ENCODE data around the gene ATP8A2. TPM values are rescaled to one million over a fixed set of nuclear protein-coding genes. Genes with fewer than 3 reads are reported as not detected.
A peak's percentile ranks its signal among the peaks of the same experiment; 100 is the strongest.
"Not testable (repeated sequence)": the region's sequence is repeated elsewhere in the genome, so short reads cannot be mapped to it uniquely, and the experiment has no call there.

Gene ATP8A2
- total RNA-seq, 1 experiment from 2014 or later = not detected

- in situ Hi-C loops (cut with HindIII; ENCODE audit: low sequenced_read_pairs) = no loop called here
- no peak for DNase-seq (ENCODE audit: low spot score)
Measured at GRCh38 chr13:25507841-25508240, 136.1 kb downstream of the ATP8A2 start.

DNA sequence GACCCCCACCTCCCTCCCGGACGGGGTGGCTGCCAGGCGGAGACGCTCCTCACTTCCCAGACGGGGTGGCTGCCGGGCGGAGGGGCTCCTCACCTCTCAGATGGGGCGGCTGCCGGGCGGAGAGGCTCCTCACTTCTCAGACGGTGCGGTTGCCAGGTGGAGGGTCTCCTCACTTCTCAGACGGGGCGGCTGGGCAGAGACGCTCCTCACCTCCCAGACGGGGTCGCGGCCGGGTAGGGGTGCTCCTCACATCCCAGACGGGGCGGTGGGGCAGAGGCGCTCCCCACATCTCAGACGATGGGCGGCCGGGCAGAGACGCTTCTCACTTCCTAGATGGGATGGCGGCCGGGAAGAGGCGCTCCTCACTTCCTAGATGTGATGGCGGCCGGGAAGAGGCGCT lies 141.3 kb downstream of the ATP8A2 start:
- in situ Hi-C loops (cut with HindIII; ENCODE audit: low sequenced_read_pairs); DNase-seq (ENCODE audit: low spot score): not testable (repeated sequence)

GRCh38 chr13:25518441-25518840 lies 146.7 kb downstream of the ATP8A2 start:
- DNase-seq (ENCODE audit: low spot score) = no peak
- in situ Hi-C loops (cut with HindIII; ENCODE audit: low sequenced_read_pairs) = no loop called here

GRCh38 chr13:25525884-25526283 lies 154.1 kb downstream of the ATP8A2 start:
- DNase-seq (ENCODE audit: low spot score) = no peak
- in situ Hi-C loops (cut with HindIII; ENCODE audit: low sequenced_read_pairs) = no loop called here

- peak; percentile 83 for DNase-seq (ENCODE audit: low spot score)
- in situ Hi-C loops (cut with HindIII; ENCODE audit: low sequenced_read_pairs) = no loop called here
Measured at GRCh38 chr13:25528266-25528665, 156.5 kb downstream of the ATP8A2 start.

DNA sequence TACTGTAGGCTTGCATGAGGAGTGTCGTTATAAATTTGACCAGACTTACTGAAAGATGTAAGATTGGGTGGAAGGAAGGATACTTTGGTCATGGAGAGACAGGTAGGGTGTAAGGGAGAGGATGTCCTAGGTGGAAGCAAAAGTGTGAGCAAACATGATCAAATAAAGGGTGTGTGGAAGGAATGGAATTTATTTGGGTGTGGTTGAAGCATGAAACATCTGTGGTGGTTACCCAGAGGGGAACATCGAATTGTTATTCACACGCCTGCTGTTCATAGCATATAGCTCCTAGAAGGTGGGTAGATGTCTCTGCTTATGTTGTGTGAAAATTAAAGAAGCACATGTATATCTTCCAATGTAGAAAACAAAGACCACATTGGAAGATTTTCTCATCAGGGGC lies 157.7 kb downstream of the ATP8A2 start:
- no peak for DNase-seq (ENCODE audit: low spot score)
- in situ Hi-C loops (cut with HindIII; ENCODE audit: low sequenced_read_pairs) = no loop called here

DNA sequence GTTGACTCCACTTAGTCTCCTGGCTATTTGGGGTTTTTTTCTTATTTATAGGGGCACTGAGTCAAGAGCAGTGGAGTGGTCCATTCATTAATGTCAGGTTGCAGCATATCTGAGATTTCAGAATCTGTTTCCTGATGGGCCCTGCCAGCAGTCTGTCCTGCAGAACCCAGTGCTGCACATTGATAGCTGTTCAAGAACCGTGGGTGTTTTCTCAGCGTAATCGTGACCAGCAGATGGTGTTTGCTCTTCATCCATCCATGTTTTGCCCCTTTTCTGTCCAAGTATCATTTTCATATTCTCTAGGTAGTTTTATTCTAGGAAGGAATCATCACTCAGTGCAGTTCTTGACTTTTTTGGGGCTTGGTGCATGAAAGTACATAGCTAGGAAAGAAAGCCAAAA lies 166.5 kb downstream of the ATP8A2 start:
- in situ Hi-C loops (cut with HindIII; ENCODE audit: low sequenced_read_pairs) = no loop called here
- DNase-seq (ENCODE audit: low spot score) = peak; percentile 64

DNA sequence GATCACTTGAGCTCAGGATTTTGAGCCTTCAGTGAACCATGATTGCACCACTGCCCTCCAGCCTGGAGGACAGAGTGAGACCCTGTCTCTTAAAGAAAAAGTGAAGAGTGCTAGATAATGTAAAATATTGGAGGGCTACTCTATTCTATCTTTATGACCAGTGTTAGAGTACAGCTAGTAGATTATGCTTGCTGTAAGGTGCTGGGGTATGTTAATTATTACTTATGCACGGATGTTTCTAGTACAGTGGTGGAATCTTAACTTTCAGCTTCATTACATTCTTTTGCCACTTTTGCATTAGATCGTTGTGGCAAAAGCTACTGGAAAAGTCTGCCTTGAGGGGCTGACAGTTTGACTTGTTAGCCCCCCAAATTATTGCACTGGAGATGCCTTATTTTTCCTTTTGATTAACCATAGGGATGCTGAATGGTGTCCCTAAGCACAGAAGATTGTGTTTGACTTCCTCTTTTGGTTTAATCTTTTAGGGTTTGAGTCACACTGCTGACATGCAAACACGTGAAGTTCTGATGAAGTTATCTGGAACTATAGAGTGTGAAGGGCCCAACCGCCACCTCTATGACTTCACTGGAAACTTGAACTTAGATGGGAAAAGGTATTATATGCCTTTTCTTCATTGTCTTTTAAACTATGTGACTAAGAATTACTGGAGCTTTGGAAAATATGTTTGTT lies 169.8 kb downstream of the ATP8A2 start:
- in situ Hi-C loops (cut with HindIII; ENCODE audit: low sequenced_read_pairs) = no loop called here
- DNase-seq (ENCODE audit: low spot score) = no peak

DNA sequence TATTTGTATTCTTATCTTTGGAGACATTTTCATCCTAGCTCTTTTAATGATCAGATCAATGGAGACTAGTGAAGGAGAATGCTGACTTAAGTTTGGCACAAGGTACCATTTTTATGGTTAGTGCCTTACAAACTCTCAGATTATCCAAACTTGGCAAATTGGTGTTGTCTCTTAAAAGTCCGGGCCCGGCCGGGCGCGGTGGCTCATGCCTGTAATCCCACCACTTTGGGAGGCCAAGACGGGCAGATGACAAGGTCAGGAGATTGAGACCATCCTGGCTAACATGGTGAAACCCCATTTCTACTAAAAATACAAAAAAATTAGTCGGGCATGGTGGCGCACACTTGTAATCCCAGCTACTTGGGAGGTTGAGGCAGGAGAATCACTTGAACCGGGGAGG lies 177.2 kb downstream of the ATP8A2 start:
- DNase-seq (ENCODE audit: low spot score); in situ Hi-C loops (cut with HindIII; ENCODE audit: low sequenced_read_pairs): not testable (repeated sequence)

GRCh38 chr13:25561812-25562211 lies 190.0 kb downstream of the ATP8A2 start:
- peak; percentile 78 for DNase-seq (ENCODE audit: low spot score)
- in situ Hi-C loops (cut with HindIII; ENCODE audit: low sequenced_read_pairs) = no loop called here

GRCh38 chr13:25570185-25570584 lies 198.4 kb downstream of the ATP8A2 start:
- in situ Hi-C loops (cut with HindIII; ENCODE audit: low sequenced_read_pairs) = no loop called here

GRCh38 chr13:25571237-25571636 lies 199.5 kb downstream of the ATP8A2 start:
- in situ Hi-C loops (cut with HindIII; ENCODE audit: low sequenced_read_pairs) = no loop called here
- no peak for DNase-seq (ENCODE audit: low spot score)

More at GRCh38 chr13:25570185-25570584, 198.4 kb downstream of the ATP8A2 start:
- DNase-seq (ENCODE audit: low spot score) = no peak

DNA sequence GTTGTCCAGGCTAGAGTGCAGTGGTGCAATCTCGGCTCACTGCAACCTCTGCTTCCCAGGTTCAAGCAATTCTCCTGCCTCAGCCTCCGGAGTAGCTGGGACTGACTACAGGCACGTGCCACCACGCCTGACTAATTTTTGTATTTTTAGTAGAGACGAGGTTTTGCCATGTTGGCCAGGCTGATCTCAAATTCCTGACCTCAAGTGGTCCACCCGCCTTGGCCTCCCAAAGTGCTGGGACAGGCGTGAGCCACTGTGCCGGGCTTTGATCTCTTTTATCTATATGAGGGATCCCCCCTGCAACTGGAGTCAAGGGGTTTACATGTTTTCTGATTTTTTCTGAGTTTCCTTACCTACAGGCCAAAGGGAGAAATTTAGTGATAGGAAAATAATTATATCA lies 200.4 kb downstream of the ATP8A2 start:
- DNase-seq (ENCODE audit: low spot score); in situ Hi-C loops (cut with HindIII; ENCODE audit: low sequenced_read_pairs): not testable (repeated sequence)

GRCh38 chr13:25574437-25575411 lies 202.9 kb downstream of the ATP8A2 start:
- in situ Hi-C loops (cut with HindIII; ENCODE audit: low sequenced_read_pairs) = no loop called here
- DNase-seq (ENCODE audit: low spot score) = peak; percentile 97

- no peak for DNase-seq (ENCODE audit: low spot score)
- in situ Hi-C loops (cut with HindIII; ENCODE audit: low sequenced_read_pairs) = no loop called here
Measured at GRCh38 chr13:25575562-25575961, 203.8 kb downstream of the ATP8A2 start.

DNA sequence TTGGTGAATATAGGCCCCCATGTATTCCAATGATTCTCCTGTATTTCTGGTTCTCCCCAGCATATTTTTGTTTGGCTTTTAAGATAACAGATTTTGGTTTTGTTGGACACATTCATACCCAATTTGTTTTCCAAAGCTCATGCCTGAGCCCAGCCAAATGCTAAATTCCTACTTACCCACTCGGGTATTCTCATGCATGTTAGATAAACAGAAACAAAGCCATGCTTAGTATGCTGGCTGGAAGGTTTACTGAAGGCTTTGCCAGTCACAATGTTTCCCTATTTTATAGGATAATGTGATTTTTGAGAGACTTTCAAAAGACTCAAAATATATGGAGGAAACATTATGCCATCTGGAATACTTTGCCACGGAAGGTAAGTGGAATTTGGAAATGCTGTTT lies 206.8 kb downstream of the ATP8A2 start:
- in situ Hi-C loops (cut with HindIII; ENCODE audit: low sequenced_read_pairs) = no loop called here
- DNase-seq (ENCODE audit: low spot score) = no peak

- no peak for DNase-seq (ENCODE audit: low spot score)
- in situ Hi-C loops (cut with HindIII; ENCODE audit: low sequenced_read_pairs) = no loop called here
Measured at GRCh38 chr13:25579221-25579620, 207.4 kb downstream of the ATP8A2 start.

- peak; percentile 62 for DNase-seq (ENCODE audit: low spot score)
- in situ Hi-C loops (cut with HindIII; ENCODE audit: low sequenced_read_pairs) = no loop called here
Measured at GRCh38 chr13:25581351-25581750, 209.6 kb downstream of the ATP8A2 start.

GRCh38 chr13:25584087-25584486 lies 212.3 kb downstream of the ATP8A2 start:
- in situ Hi-C loops (cut with HindIII; ENCODE audit: low sequenced_read_pairs) = no loop called here
- DNase-seq (ENCODE audit: low spot score) = no peak

GRCh38 chr13:25585000-25585399 lies 213.2 kb downstream of the ATP8A2 start:
- DNase-seq (ENCODE audit: low spot score) = no peak
- in situ Hi-C loops (cut with HindIII; ENCODE audit: low sequenced_read_pairs) = no loop called here
